HEK293 (cell line): ENCODE data around the gene LRP1-AS.
A peak's percentile ranks its signal among the peaks of the same experiment; 100 is the strongest.

ENCODE experiments used
- CTCF ChIA-PET: fragments of 350-600 bp; formaldehyde crosslinking; extraction: SDS; loops from one replicate; lab custom pipeline; 2021; ENCODE audit warnings: antibody characterized with exemption; lab: Yijun Ruan, JAX
- POLR2A ChIA-PET: fragments of 300-600 bp; formaldehyde crosslinking; extraction: SDS; loops from one replicate; lab custom pipeline; 2020; ENCODE audit warnings: antibody characterized with exemption, inconsistent platforms; lab: Yijun Ruan, JAX
- H3K27ac ChIP-seq: fragments of 200-500 bp; sonication (Bioruptor generic); 2 replicates; pipeline ENCODE4 v1.5.1; 2014; ENCODE audit warnings: low read depth, low read length, control low read depth, inconsistent platforms; ENCODE audit errors: extremely low read depth
- H3K36me3 ChIP-seq, 2 experiments: fragments of 200-500 bp in 1 of 2; sonication (Bioruptor generic) in 1 of 2; 1 replicate in 1 of 2; 2 replicates in 1 of 2; pipeline ENCODE4 v1.5.1; 2014 to 2017; ENCODE audit warnings: inconsistent platforms in 2 of 2, low read length in 2 of 2; ENCODE audit not compliant: control insufficient read depth in 2 of 2, insufficient read depth in 1 of 2
- H3K4me1 ChIP-seq: fragments of 200-500 bp; sonication (Bioruptor generic); 2 replicates; pipeline ENCODE4 v1.5.1; 2014; ENCODE audit warnings: mild to moderate bottlenecking, low read length, inconsistent platforms; ENCODE audit not compliant: control insufficient read depth, insufficient read depth
- H3K4me3 ChIP-seq: 2 replicates; pipeline ENCODE4 v1.5.1; 2011; ENCODE audit warnings: low read depth, mild to moderate bottlenecking, control low read depth, low read length, moderate library complexity
- H3K9me3 ChIP-seq: fragments of 200-500 bp; sonication (Bioruptor generic); 2 replicates; pipeline ENCODE4 v1.5.1; 2014; ENCODE audit warnings: low read depth, low read length, inconsistent platforms; ENCODE audit not compliant: control insufficient read depth, insufficient read depth
- BCL11B ChIP-seq: fragments of 450-650 bp; formaldehyde crosslinking; IDR thresholded peaks from 2 replicates; pipeline ENCODE4 v1.5.1; 2016; ENCODE audit warnings: low read depth, missing biosample characterization, missing genetic modification characterization
- HOXD13 ChIP-seq: sonication (generic); formaldehyde crosslinking; IDR thresholded peaks from 2 replicates; pipeline ENCODE4 v1.8.0; 2022; ENCODE audit warnings: missing genetic modification reagents, borderline replicate concordance
- KLF7 ChIP-seq: fragments of 450-650 bp; formaldehyde crosslinking; IDR thresholded peaks from 2 replicates; pipeline ENCODE4 v1.5.1; 2016; ENCODE audit warnings: missing biosample characterization, missing genetic modification characterization, borderline replicate concordance
- MYNN ChIP-seq: fragments of 450-650 bp; formaldehyde crosslinking; IDR thresholded peaks from 2 replicates; pipeline ENCODE4 v1.5.1; 2016; ENCODE audit warnings: missing biosample characterization, missing genetic modification characterization, borderline replicate concordance
- RBAK ChIP-seq: fragments of 450-650 bp; formaldehyde crosslinking; IDR thresholded peaks from 2 replicates; pipeline ENCODE4 v1.5.1; 2016; ENCODE audit warnings: missing biosample characterization, missing genetic modification characterization
- ZNF132 ChIP-seq: fragments of 450-650 bp; formaldehyde crosslinking; IDR thresholded peaks from 2 replicates; pipeline ENCODE4 v1.5.1; 2017; ENCODE audit warnings: missing biosample characterization, missing genetic modification characterization, borderline replicate concordance
- ZNF146 ChIP-seq: fragments of 450-650 bp; formaldehyde crosslinking; IDR thresholded peaks from 2 replicates; pipeline ENCODE4 v1.5.1; 2016; ENCODE audit warnings: missing biosample characterization, missing genetic modification characterization
- ZNF174 ChIP-seq: fragments of 450-650 bp; formaldehyde crosslinking; IDR thresholded peaks from 2 replicates; pipeline ENCODE4 v1.5.0; 2017; ENCODE audit warnings: missing biosample characterization, mild to moderate bottlenecking, missing genetic modification characterization
- ZNF211 ChIP-seq: fragments of 450-650 bp; formaldehyde crosslinking; IDR thresholded peaks from 2 replicates; pipeline ENCODE4 v1.5.1; 2016; ENCODE audit warnings: low read depth, missing biosample characterization, missing genetic modification characterization
- ZNF302 ChIP-seq: fragments of 450-650 bp; formaldehyde crosslinking; IDR thresholded peaks from 2 replicates; pipeline ENCODE4 v1.5.1; 2016; ENCODE audit warnings: missing biosample characterization, missing genetic modification characterization, low read depth
- ZNF311 ChIP-seq: fragments of 450-650 bp; formaldehyde crosslinking; IDR thresholded peaks from 2 replicates; pipeline ENCODE4 v1.5.1; 2017; ENCODE audit warnings: missing biosample characterization, missing genetic modification characterization, borderline replicate concordance
- ZNF350 ChIP-seq: fragments of 450-650 bp; formaldehyde crosslinking; IDR thresholded peaks from 2 replicates; pipeline ENCODE4 v1.5.0; 2017; ENCODE audit warnings: missing biosample characterization, mild to moderate bottlenecking, missing genetic modification characterization
- ZNF48 ChIP-seq: fragments of 450-650 bp; formaldehyde crosslinking; IDR thresholded peaks from 2 replicates; pipeline ENCODE4 v1.5.1; 2016; ENCODE audit warnings: missing biosample characterization, missing genetic modification characterization
- ZNF510 ChIP-seq: fragments of 450-650 bp; formaldehyde crosslinking; IDR thresholded peaks from 2 replicates; pipeline ENCODE4 v1.5.1; 2018; ENCODE audit warnings: mild to moderate bottlenecking, missing genetic modification characterization, missing biosample characterization; ENCODE audit not compliant: insufficient replicate concordance
- ZNF561 ChIP-seq: fragments of 450-650 bp; IDR thresholded peaks from 2 replicates; pipeline ENCODE4 v1.5.1; 2018; ENCODE audit warnings: missing biosample characterization, missing genetic modification characterization, borderline replicate concordance
- ZNF654 ChIP-seq: fragments of 450-650 bp; formaldehyde crosslinking; IDR thresholded peaks from 2 replicates; pipeline ENCODE4 v1.5.1; 2016; ENCODE audit warnings: low read depth, missing biosample characterization, missing genetic modification characterization
- ZNF658 ChIP-seq: fragments of 450-650 bp; formaldehyde crosslinking; IDR thresholded peaks from 2 replicates; pipeline ENCODE4; 2016; ENCODE audit warnings: missing biosample characterization, missing genetic modification characterization
- ZNF792 ChIP-seq: fragments of 450-650 bp; formaldehyde crosslinking; IDR thresholded peaks from 2 replicates; pipeline ENCODE4 v1.5.1; 2016; ENCODE audit warnings: missing biosample characterization, missing genetic modification characterization
- ZNF830 ChIP-seq: fragments of 450-650 bp; IDR thresholded peaks from 2 replicates; pipeline ENCODE4 v1.5.0; 2018; ENCODE audit warnings: missing biosample characterization, missing genetic modification characterization, low read depth, mild to moderate bottlenecking, moderate library complexity
- ZSCAN16 ChIP-seq: fragments of 450-650 bp; formaldehyde crosslinking; IDR thresholded peaks from 2 replicates; pipeline ENCODE4 v1.5.1; 2016; ENCODE audit warnings: missing biosample characterization, missing genetic modification characterization
- TF ChIP-seq, protein P1 (sequence below): fragments of 450-650 bp; formaldehyde crosslinking; IDR thresholded peaks from 2 replicates; pipeline ENCODE4 v1.5.1; 2016; ENCODE audit warnings: missing biosample characterization, missing genetic modification characterization
- TF ChIP-seq, protein P2 (sequence below): fragments of 450-650 bp; formaldehyde crosslinking; IDR thresholded peaks from 2 replicates; pipeline ENCODE4 v1.5.1; 2016; ENCODE audit warnings: missing biosample characterization, missing genetic modification characterization
- TF ChIP-seq, protein P3 (sequence below): fragments of 450-650 bp; formaldehyde crosslinking; IDR thresholded peaks from 2 replicates; pipeline ENCODE4 v1.5.1; 2016; ENCODE audit warnings: missing biosample characterization, missing genetic modification characterization
- TF ChIP-seq, protein P4 (sequence below): fragments of 450-650 bp; formaldehyde crosslinking; IDR thresholded peaks from 2 replicates; pipeline ENCODE4 v1.5.1; 2016; ENCODE audit warnings: missing biosample characterization, missing genetic modification characterization
- TF ChIP-seq, protein P5 (sequence below): fragments of 450-650 bp; formaldehyde crosslinking; IDR thresholded peaks from 2 replicates; pipeline ENCODE4 v1.5.1; 2017; ENCODE audit warnings: missing biosample characterization, mild to moderate bottlenecking, missing genetic modification characterization, moderate library complexity

Gene LRP1-AS

DNA sequence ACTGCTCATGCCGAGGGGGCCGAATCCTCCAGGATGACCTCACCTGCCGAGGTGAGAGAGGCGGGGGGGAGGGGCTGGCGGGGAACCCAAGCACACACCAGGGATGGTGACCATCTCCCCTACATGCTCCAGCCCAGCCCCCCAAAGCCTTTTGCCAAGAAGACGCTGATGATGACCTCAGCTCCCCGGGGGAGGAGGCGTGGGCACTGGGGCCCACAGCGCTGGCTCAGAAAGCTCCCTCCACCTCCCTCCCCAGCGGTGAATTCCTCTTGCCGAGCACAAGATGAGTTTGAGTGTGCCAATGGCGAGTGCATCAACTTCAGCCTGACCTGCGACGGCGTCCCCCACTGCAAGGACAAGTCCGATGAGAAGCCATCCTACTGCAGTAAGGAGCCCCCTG, 45.5 kb upstream of the LRP1-AS start (continued):
- TF ChIP-seq BCL11B (tag by site-specific recombination): no peak
- TF ChIP-seq ZNF561: no peak
- no peak for TF ChIP-seq HOXD13 (CRISPR knock-in tag)
- TF ChIP-seq ZNF211: no peak
- TF ChIP-seq, protein P1, sequence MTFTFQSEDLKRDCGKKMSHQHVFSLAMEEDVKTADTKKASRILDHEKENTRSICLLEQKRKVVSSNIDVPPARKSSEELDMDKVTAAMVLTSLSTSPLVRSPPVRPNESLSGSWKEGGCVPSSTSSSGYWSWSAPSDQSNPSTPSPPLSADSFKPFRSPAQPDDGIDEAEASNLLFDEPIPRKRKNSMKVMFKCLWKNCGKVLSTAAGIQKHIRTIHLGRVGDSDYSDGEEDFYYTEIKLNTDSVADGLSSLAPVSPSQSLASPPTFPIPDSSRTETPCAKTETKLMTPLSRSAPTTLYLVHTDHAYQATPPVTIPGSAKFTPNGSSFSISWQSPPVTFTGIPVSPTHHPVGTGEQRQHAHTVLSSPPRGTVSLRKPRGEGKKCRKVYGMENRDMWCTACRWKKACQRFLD: no peak
- TF ChIP-seq ZNF311: no peak
- no peak for TF ChIP-seq ZNF792 (tag by site-specific recombination)
- TF ChIP-seq ZSCAN16 (tag by site-specific recombination): no peak
- TF ChIP-seq, protein P2, sequence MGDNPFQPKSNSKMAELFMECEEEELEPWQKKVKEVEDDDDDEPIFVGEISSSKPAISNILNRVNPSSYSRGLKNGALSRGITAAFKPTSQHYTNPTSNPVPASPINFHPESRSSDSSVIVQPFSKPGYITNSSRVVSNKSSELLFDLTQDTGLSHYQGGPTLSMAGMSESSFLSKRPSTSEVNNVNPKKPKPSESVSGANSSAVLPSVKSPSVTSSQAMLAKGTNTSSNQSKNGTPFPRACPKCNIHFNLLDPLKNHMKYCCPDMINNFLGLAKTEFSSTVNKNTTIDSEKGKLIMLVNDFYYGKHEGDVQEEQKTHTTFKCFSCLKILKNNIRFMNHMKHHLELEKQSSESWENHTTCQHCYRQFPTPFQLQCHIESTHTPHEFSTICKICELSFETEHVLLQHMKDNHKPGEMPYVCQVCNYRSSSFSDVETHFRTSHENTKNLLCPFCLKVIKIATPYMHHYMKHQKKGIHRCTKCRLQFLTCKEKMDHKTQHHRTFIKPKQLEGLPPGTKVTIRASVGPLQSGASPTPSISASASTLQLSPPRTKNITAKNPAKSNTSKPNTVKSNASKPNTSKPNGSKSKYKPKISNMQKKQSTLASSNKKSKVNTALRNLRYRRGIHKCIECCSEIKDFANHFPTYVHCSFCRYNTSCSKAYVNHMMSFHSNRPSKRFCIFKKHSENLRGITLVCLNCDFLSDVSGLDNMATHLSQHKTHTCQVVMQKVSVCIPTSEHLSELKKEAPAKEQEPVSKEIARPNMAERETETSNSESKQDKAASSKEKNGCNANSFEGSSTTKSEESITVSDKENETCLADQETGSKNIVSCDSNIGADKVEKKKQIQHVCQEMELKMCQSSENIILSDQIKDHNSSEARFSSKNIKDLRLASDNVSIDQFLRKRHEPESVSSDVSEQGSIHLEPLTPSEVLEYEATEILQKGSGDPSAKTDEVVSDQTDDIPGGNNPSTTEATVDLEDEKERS (tag by site-specific recombination): no peak
- no peak for TF ChIP-seq MYNN
- TF ChIP-seq, protein P3, sequence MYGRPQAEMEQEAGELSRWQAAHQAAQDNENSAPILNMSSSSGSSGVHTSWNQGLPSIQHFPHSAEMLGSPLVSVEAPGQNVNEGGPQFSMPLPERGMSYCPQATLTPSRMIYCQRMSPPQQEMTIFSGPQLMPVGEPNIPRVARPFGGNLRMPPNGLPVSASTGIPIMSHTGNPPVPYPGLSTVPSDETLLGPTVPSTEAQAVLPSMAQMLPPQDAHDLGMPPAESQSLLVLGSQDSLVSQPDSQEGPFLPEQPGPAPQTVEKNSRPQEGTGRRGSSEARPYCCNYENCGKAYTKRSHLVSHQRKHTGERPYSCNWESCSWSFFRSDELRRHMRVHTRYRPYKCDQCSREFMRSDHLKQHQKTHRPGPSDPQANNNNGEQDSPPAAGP (tag by site-specific recombination): no peak
- TF ChIP-seq ZNF174 (tag by site-specific recombination): no peak
- no peak for TF ChIP-seq ZNF510 (tag by site-specific recombination)
- TF ChIP-seq ZNF132: no peak
- no peak for TF ChIP-seq ZNF146 (tag by site-specific recombination)
- no peak for TF ChIP-seq ZNF302 (tag by site-specific recombination)
- no peak for TF ChIP-seq RBAK (tag by site-specific recombination)
- no peak for TF ChIP-seq KLF7
- TF ChIP-seq ZNF654 (tag by site-specific recombination): no peak
- TF ChIP-seq ZNF830 (tag by site-specific recombination): no peak
- no peak for TF ChIP-seq ZNF350

DNA sequence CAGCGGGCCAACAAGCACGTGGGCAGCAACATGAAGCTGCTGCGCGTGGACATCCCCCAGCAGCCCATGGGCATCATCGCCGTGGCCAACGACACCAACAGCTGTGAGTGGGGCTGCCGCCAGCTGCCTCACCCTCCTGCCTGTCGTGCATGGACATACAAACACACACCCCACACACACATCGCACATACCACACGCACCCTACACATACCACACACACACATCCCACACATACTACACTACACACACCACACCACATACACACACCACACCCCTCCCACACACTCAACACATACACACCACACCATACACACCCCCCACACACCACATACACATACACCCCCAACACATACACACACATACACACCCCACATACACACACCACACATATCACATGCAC, 44.0 kb upstream of the LRP1-AS start:
- ChIA-PET POLR2A (no interaction called here), CTCF (interaction anchor here (1.3 kb wide), 1 partner anchor 67 kb away, joined by 6 read pairs; no protein-coding TSS in a partner anchor)
- Histone ChIP-seq H3K36me3 (peaks cover 9 to 100% of the 10 kb centered on the region in 2 experiments; a peak in 2 of 3 replicates), H3K27ac (no peak overlapping the region), H3K9me3 (no peaks in the 10 kb centered on the region), H3K4me1 (no peaks in the 10 kb centered on the region), H3K4me3 (no peak overlapping the region)
- TF ChIP-seq, protein P4, sequence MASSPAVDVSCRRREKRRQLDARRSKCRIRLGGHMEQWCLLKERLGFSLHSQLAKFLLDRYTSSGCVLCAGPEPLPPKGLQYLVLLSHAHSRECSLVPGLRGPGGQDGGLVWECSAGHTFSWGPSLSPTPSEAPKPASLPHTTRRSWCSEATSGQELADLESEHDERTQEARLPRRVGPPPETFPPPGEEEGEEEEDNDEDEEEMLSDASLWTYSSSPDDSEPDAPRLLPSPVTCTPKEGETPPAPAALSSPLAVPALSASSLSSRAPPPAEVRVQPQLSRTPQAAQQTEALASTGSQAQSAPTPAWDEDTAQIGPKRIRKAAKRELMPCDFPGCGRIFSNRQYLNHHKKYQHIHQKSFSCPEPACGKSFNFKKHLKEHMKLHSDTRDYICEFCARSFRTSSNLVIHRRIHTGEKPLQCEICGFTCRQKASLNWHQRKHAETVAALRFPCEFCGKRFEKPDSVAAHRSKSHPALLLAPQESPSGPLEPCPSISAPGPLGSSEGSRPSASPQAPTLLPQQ (tag by site-specific recombination): no peak
- TF ChIP-seq ZNF48 (tag by site-specific recombination) (no peak), ZNF658 (tag by site-specific recombination) (0 out of 2 replicates have a peak, but pooled peaks have one; percentile 51)
- TF ChIP-seq, protein P5, sequence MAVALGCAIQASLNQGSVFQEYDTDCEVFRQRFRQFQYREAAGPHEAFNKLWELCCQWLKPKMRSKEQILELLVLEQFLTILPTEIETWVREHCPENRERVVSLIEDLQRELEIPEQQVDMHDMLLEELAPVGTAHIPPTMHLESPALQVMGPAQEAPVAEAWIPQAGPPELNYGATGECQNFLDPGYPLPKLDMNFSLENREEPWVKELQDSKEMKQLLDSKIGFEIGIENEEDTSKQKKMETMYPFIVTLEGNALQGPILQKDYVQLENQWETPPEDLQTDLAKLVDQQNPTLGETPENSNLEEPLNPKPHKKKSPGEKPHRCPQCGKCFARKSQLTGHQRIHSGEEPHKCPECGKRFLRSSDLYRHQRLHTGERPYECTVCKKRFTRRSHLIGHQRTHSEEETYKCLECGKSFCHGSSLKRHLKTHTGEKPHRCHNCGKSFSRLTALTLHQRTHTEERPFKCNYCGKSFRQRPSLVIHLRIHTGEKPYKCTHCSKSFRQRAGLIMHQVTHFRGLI: no peak
